AG04450 (cell line): ENCODE results near the gene FBXO44. TPM values are rescaled to one million over a fixed set of nuclear protein-coding genes. Genes with fewer than 3 reads are reported as not detected.
A peak's percentile ranks its signal among the peaks of the same experiment; 100 is the strongest.
"Not testable (repeated sequence)": the region's sequence is repeated elsewhere in the genome, so short reads cannot be mapped to it uniquely, and the experiment has no call there.

Experiments
- CTCF ChIA-PET: fragments of 300-600, 350-600 bp; formaldehyde crosslinking; extraction: SDS; loops from one replicate; lab custom pipeline; 2022; ENCODE audit warnings: antibody characterized with exemption, inconsistent platforms; lab: Charles Lee
- POLR2A ChIA-PET: fragments of 350-600 bp; formaldehyde crosslinking; extraction: SDS; loops from one replicate; lab custom pipeline; 2021; ENCODE audit warnings: antibody characterized with exemption, inconsistent platforms; lab: Yijun Ruan, JAX
- DNase-seq: peaks from one replicate; pipeline ENCODE4 v3.0.0-alpha.2; 2011; ENCODE audit warnings: low read depth, low spot score
- H3K27ac ChIP-seq: one replicate; pipeline ENCODE4 v1.5.1; 2012; ENCODE audit warnings: low read depth, low read length, control low read depth
- H3K27me3 ChIP-seq: one replicate; pipeline ENCODE4 v1.6.0; 2012; ENCODE audit warnings: low read length; ENCODE audit not compliant: control insufficient read depth, insufficient read depth
- H3K4me3 ChIP-seq: 2 replicates; pipeline ENCODE4 v1.5.1; 2011; ENCODE audit warnings: mild to moderate bottlenecking, low read depth, low read length, control low read depth
- H3K9me3 ChIP-seq: 2 replicates; pipeline ENCODE4 v1.5.1; 2012; ENCODE audit warnings: low read length; ENCODE audit not compliant: control insufficient read depth, insufficient read depth
- polyA plus RNA-seq: library from polyadenylated mRNA; depleted of rRNA; stranded (reverse); fragments of >200 nt; gene quantifications from 2 replicates; pipeline ENCODE4 v1.2.3, GENCODE V29; 2011
- TF ChIP-seq, protein P1 (sequence below): IDR thresholded peaks from 2 replicates; pipeline ENCODE4 v1.5.1; 2011; ENCODE audit warnings: low read depth, low read length, control low read depth, inconsistent platforms

Gene FBXO44
- polyA plus RNA-seq, 1 experiment: 12.3 TPM

DNA sequence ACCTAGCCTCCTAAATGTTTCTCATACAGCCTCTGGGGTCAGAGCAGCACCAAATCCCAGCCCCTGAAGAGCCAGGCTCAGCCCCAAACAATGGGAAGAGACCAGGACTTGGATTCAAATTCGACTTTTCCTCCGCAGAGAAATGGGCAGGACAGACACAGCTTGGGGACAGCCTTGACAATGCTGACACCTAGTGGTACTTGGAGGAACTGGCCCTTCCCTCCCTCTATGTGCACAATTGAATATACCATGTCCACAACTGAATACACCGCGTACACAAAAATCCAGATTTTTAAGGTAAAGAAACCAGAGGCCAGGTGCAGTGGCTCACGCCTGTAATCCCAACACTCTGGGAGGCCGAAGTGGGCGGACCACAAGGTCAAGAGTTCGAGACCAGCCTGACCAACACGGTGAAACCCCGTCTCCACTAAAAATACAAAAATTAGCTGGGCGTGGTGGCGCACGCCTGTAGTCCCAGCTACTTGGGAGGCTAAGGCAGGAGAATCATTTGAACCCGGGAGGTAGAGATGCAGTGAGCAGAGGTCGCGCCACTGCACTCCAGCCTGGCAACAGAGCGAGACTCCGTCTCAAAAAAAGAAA, 12.2 kb upstream of the FBXO44 start:
- CTCF ChIA-PET: interaction anchor here (0.6 to 10.6 kb wide), 17 partner anchors 9 to 605 kb away, joined by 3 to 283 read pairs (median 4); no protein-coding TSS in a partner anchor
- TF ChIP-seq, protein P1, sequence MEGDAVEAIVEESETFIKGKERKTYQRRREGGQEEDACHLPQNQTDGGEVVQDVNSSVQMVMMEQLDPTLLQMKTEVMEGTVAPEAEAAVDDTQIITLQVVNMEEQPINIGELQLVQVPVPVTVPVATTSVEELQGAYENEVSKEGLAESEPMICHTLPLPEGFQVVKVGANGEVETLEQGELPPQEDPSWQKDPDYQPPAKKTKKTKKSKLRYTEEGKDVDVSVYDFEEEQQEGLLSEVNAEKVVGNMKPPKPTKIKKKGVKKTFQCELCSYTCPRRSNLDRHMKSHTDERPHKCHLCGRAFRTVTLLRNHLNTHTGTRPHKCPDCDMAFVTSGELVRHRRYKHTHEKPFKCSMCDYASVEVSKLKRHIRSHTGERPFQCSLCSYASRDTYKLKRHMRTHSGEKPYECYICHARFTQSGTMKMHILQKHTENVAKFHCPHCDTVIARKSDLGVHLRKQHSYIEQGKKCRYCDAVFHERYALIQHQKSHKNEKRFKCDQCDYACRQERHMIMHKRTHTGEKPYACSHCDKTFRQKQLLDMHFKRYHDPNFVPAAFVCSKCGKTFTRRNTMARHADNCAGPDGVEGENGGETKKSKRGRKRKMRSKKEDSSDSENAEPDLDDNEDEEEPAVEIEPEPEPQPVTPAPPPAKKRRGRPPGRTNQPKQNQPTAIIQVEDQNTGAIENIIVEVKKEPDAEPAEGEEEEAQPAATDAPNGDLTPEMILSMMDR: peak; percentile 97
- DNase-seq: peak; percentile 13
- POLR2A ChIA-PET, H3K4me3 ChIP-seq, H3K9me3 ChIP-seq, H3K27ac ChIP-seq: not testable (repeated sequence)
- peaks cover 15% of the 10 kb centered on the region for H3K27me3 ChIP-seq

DNA sequence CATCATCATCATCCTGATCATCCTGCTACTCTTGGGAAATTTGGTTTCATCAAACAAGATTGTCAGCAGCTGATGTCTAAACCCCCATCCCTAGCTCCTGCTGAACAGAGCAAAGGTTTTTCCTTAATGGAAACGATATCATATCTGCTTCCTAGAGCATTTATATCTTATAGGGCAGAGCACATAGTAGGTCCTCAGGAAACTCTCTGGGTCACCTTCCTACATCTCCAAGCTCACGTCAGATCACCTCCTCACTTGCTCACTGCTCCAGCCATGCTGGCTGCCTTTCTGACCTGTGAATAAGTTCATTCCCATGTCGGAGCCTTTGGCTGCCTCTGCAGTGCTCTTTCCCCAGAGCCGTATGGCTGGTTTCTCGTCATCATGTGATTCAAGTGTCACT, 10.9 kb upstream of the FBXO44 start:
- no peaks in the 10 kb centered on the region; the same call in 1 of the 2 replicates for H3K9me3 ChIP-seq
- H3K27ac ChIP-seq: no peak overlapping the region
- TF ChIP-seq, protein P1: no peak
- DNase-seq: no peak
- POLR2A ChIA-PET: interaction anchor here (0.7 kb wide), 1 partner anchor 372 kb away, joined by 7 read pairs; no protein-coding TSS in a partner anchor
- CTCF ChIA-PET: interaction anchor here (0.5 to 10.6 kb wide), 22 partner anchors 9 to 606 kb away, joined by 3 to 283 read pairs (median 4); partner anchors contain the start of genes FBXO44, FBXO6 and MTOR
- peaks cover 16% of the 10 kb centered on the region for H3K27me3 ChIP-seq
- no peak overlapping the region for H3K4me3 ChIP-seq

DNA sequence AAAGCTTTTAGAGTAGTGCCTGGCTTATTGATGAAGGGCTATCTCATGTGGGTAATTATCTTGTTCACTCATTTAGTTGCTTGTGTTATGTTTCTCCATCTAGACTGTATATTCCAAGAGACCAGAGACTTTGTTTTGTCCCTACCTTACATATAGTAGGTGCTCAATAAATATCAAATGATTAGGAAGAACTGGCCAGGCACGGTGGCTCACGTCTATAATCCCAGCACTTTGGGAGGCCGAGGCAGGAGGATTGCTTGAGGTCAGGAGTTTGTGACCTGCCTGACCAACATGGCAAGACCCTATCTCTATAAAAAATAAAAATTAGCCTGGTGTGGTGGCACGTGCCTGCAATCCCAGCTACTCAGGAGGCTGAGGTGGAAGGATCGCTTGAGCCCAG, 9.4 kb upstream of the FBXO44 start:
- ChIA-PET POLR2A (no interaction called here), CTCF (interaction anchor here (0.6 to 10.6 kb wide), 22 partner anchors 8 to 608 kb away, joined by 3 to 283 read pairs (median 5); partner anchors contain the start of genes FBXO6 and MTOR)
- H3K9me3 ChIP-seq: no peaks in the 10 kb centered on the region; the same call in 1 of the 2 replicates
- H3K27ac ChIP-seq: no peak overlapping the region
- TF ChIP-seq, protein P1: no peak
- H3K4me3 ChIP-seq: no peak overlapping the region
- peaks cover 21% of the 10 kb centered on the region for H3K27me3 ChIP-seq
- no peak for DNase-seq

DNA sequence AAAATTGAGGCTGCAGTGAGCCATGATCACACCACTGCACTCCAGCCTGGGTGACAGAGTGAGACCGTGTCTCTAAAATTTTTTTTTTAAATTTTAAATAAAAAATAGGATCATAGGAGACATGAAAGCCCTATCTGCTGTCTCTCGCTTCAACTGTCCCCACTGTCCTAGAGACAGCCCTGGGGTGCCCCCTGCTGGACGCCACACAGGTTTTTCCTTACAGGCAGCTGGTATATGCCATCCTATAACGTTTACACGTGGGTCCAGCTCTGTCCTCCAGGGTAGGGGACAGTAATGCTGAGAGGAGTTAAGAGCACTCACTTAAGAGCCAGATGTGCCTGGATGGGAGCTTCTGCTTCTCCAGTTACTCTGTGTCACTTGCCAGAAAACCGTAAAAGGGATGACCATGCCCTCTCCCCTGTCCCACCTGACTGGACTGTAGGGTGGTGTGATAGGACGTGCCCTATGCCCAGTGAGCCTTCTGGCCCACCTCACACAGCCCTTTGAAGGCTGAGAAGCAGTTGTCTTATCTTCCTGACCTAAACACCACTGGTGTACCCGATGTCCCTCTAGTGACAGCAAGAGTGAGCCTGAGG, 8.9 kb upstream of the FBXO44 start:
- Histone ChIP-seq H3K4me3 (no peak overlapping the region), H3K27ac (no peak overlapping the region), H3K27me3 (peaks cover 25% of the 10 kb centered on the region), H3K9me3 (no peaks in the 10 kb centered on the region; the same call in 1 of the 2 replicates)
- POLR2A ChIA-PET: interaction anchor here (0.6 kb wide), 1 partner anchor 11 kb away, joined by 4 read pairs; no protein-coding TSS in a partner anchor
- peak; percentile 23 for DNase-seq
- CTCF ChIA-PET: interaction anchor here (0.6 to 10.6 kb wide), 23 partner anchors 8 to 608 kb away, joined by 3 to 283 read pairs (median 3); partner anchors contain the start of genes FBXO6 and MTOR
- TF ChIP-seq, protein P1: peak; percentile 80
